ENCODE results near the gene SULT4A1. TPM values are rescaled to one million over a fixed set of nuclear protein-coding genes. Genes with fewer than 3 reads are reported as not detected.
A peak's percentile ranks its signal among the peaks of the same experiment; 100 is the strongest.

The SULT4A1 gene
- total and polyA plus RNA-seq, 2 of the 4 experiments (the other 2 are of a cell fraction) = 1.1 to 5.2 TPM

DNA sequence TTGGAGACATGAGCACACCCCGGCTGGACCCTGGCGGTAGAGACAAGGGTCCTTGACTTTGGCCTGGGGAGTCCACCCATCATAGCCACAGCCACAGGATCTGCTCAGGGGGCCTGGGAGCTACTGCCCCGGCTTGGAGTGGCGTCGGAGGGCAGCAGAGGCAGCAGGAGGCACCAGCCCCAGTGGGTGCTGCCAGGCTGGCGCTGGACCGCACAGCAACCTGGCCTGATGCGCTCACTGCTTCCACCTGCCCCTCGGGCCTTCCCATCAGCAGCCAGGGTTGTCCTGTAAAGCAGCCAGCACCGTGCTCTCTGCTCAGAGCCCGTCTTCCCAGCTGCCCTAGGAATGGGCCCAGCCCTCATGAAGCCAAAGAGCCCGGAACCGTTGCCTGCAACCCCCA lies 21.9 kb downstream of the SULT4A1 start:
- peaks cover 9% of the 10 kb centered on the region; the same call in 1 of the 2 replicates for H3K36me3 ChIP-seq (ENCODE audit: control insufficient read depth, insufficient read depth, low read length)
- BruUV-seq (replicated peaks) = no TSS peak
- no peak overlapping the region for H2BK5ac ChIP-seq (ENCODE audit: low read depth, low read length, poor library complexity, severe bottlenecking)
- H4K91ac ChIP-seq (ENCODE audit: insufficient read depth, low read depth, low read length) = no peak overlapping the region
- no peak overlapping the region for H3K4ac ChIP-seq (ENCODE audit: low read depth, low read length)
- H4K5ac ChIP-seq (ENCODE audit: low read depth, low read length) = no peak overlapping the region
- H3K9me3 ChIP-seq (ENCODE audit: control insufficient read depth, insufficient read depth, low read length) = no peaks in the 10 kb centered on the region
- H2BK120ac ChIP-seq (ENCODE audit: low read depth, low read length) = no peak overlapping the region
- no peak overlapping the region for H3K4me3 ChIP-seq (ENCODE audit: insufficient read depth, low read depth, low read length)
- no peak overlapping the region for H3K4me2 ChIP-seq (ENCODE audit: low read depth, low read length)
- no peak for TF ChIP-seq CTCF (conservative IDR thresholded peaks at IDR 0.05; ENCODE audit: low read depth, low read length)
- TF ChIP-seq, protein P1, sequence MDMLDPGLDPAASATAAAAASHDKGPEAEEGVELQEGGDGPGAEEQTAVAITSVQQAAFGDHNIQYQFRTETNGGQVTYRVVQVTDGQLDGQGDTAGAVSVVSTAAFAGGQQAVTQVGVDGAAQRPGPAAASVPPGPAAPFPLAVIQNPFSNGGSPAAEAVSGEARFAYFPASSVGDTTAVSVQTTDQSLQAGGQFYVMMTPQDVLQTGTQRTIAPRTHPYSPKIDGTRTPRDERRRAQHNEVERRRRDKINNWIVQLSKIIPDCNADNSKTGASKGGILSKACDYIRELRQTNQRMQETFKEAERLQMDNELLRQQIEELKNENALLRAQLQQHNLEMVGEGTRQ (IDR thresholded peaks at IDR 0.05; ENCODE audit: low read depth, low read length) = no peak
- TF ChIP-seq BHLHE40 (IDR thresholded peaks at IDR 0.05; ENCODE audit: low read depth, low read length) = no peak
- TF ChIP-seq SMC3 (IDR thresholded peaks at IDR 0.05; ENCODE audit: low read depth, low read length) = no peak
- TF ChIP-seq NFE2L2 (IDR thresholded peaks at IDR 0.05; ENCODE audit: low read depth, low read length) = no peak
- TF ChIP-seq FOS (IDR thresholded peaks at IDR 0.05; ENCODE audit: low read depth, low read length) = no peak
- TF ChIP-seq MAFK (IDR thresholded peaks at IDR 0.05; ENCODE audit: low read depth, low read length) = no peak
- no peak for TF ChIP-seq MAZ (IDR thresholded peaks at IDR 0.05; ENCODE audit: borderline replicate concordance, low read depth, low read length)
- no peak for TF ChIP-seq MXI1 (IDR thresholded peaks at IDR 0.05; ENCODE audit: borderline replicate concordance, low read depth, low read length)
- no peak for TF ChIP-seq CEBPB (IDR thresholded peaks at IDR 0.05; ENCODE audit: low read depth, low read length)
- H3K27me3 ChIP-seq (ENCODE audit: control insufficient read depth, insufficient read depth, low read length) = no peaks in the 10 kb centered on the region; the same call in 1 of the 2 replicates
- H2AK9ac ChIP-seq (replicated peaks; ENCODE audit: low read depth, low read length, poor library complexity) = no peak overlapping the region
- H4K20me1 ChIP-seq (ENCODE audit: insufficient read depth, low read length) = no peaks in the 10 kb centered on the region; the same call in 1 of the 2 replicates
- H3K23ac ChIP-seq (ENCODE audit: low read depth, low read length) = no peak overlapping the region
- no peak overlapping the region for H2BK20ac ChIP-seq (ENCODE audit: low read depth, low read length)
- H3K27ac ChIP-seq (ENCODE audit: insufficient read depth, low read length) = no peak overlapping the region
- intact Hi-C loops (cut with micrococcal nuclease) (no loop called here), in situ Hi-C loops (cut with MboI; ENCODE audit: low sequenced_read_pairs) (no loop called here), dilution Hi-C loops (cut with HindIII; ENCODE audit: low sequenced_read_pairs, unreplicated experiment) (no loop called here)
- H3K14ac ChIP-seq (replicated peaks; ENCODE audit: low read depth, low read length) = no peak overlapping the region
- H3K18ac ChIP-seq (ENCODE audit: low read depth, low read length) = no peak overlapping the region
- no peaks in the 10 kb centered on the region; a peak in 1 of 4 replicates for H3K79me1 ChIP-seq (ENCODE audit: low read depth in 1 of 2, low read length in 2 of 2)
- H3K9me1 ChIP-seq (ENCODE audit: insufficient read depth, low read length) = no peaks in the 10 kb centered on the region
- H2AFZ ChIP-seq (replicated peaks; ENCODE audit: low read length, poor library complexity) = peak overlapping the region; percentile 21
- H2AK5ac ChIP-seq (ENCODE audit: low read depth, low read length) = no peak overlapping the region
- H2BK15ac ChIP-seq (ENCODE audit: low read depth, low read length) = no peak overlapping the region
- no peak overlapping the region for H4K8ac ChIP-seq (ENCODE audit: low read depth in 2 of 2, low read length in 2 of 2)
- H3K4me1 ChIP-seq (ENCODE audit: control insufficient read depth, insufficient read depth, low read length) = no peaks in the 10 kb centered on the region
- no peak overlapping the region for H3K9ac ChIP-seq (ENCODE audit: low read depth, low read length)
- POLR2A ChIA-PET (ENCODE audit: unreplicated experiment) = no interaction called here
- CTCF ChIA-PET = no interaction called here
- no peak for DNase-seq
- ATAC-seq (ENCODE audit: low read depth) = no peak
- H3K56ac ChIP-seq (ENCODE audit: extremely low read depth, insufficient read depth, low read length) = no peak overlapping the region
- WGBS, 2 experiments (ENCODE audit: extremely low coverage in 2 of 2, insufficient read length in 1 of 2) = 84% methylated on average over 6 of the region's 13 CpGs; no CpG with 5 or more reads in 1 of the 2 experiments
